GM12892 (cell line): ENCODE measurements around the gene IQCK.

Experiments
- POLR2A ChIP-seq: IDR thresholded peaks from 2 replicates; pipeline ENCODE4 v1.6.1; 2011; ENCODE audit warnings: low read depth, low read length, control low read depth
- POLR2AphosphoS5 ChIP-seq: IDR thresholded peaks from 2 replicates; pipeline ENCODE4 v1.6.1; 2011; ENCODE audit warnings: low read depth, low read length, control low read depth

DNA sequence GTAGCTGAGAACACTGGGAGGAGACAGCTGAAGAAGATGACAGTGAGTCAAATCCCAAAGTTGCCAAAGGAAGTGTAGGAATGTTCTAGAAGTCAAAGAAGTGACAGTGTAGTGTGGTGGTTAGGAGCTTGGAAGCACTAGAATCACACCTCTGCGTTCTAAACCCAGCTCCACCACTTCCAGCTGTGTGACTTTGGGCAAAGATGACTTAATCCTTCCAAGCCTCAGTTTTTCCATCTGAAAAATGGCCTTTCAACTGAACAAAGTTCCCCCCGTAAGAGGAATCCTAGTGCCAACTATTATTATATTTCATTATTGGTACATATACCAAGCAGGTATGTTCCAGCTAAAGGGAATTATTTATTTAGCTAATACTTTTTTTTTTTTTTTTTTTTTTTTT lies 56.0 kb downstream of the IQCK start:
- TF ChIP-seq POLR2A = no peak
- TF ChIP-seq POLR2AphosphoS5 = no peak
